ENCODE measurements around the gene CCDC107.
"Not testable (repeated sequence)": the region's sequence is repeated elsewhere in the genome, so short reads cannot be mapped to it uniquely, and the experiment has no call there.

Gene CCDC107, protein sequence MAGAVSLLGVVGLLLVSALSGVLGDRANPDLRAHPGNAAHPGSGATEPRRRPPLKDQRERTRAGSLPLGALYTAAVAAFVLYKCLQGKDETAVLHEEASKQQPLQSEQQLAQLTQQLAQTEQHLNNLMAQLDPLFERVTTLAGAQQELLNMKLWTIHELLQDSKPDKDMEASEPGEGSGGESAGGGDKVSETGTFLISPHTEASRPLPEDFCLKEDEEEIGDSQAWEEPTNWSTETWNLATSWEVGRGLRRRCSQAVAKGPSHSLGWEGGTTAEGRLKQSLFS
- total RNA-seq, result 7.1 to 15.9 (median 12.7) reads per million in 3 experiments

DNA sequence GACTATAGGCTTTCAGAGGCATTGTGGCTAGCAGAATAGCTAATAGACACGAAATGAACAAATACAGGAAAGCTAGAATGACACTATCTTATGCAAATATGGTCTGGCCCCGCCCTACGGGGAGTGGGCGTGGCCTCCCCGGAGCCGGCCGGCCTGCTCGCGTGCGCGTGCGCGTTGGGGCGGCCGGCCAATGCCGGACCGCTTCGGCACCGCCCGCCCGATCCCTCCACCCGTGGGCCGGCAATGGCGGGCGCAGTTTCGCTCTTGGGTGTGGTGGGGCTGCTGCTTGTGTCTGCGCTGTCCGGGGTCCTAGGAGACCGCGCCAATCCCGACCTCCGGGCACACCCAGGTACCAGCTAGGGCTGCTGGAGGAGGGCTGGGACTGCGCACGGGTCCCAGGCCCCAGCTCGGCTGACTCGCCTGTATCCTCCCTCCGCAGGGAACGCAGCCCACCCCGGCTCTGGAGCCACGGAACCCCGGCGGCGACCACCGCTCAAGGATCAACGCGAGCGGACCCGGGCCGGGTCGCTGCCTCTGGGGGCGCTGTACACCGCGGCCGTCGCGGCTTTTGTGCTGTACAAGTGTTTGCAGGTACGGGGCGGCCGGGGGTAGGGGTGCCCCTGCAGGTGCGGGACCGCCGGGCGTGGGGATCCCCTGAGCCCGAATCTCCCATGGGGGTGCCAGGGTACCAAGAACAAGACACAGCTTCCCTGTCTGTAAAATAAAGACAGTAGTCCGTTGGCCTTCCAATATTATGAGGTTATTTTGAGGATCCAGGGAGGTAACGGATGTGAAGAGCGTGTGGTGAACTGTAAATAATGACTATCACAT, at the start of gene CCDC107:
Gene CCDC107, plus strand, starts transcription at position 156 of the 831 bp plus-strand sequence. Its CDS starts 88 bp downstream, at position 244.
- peak; percentile 85 for DNase-seq

DNA sequence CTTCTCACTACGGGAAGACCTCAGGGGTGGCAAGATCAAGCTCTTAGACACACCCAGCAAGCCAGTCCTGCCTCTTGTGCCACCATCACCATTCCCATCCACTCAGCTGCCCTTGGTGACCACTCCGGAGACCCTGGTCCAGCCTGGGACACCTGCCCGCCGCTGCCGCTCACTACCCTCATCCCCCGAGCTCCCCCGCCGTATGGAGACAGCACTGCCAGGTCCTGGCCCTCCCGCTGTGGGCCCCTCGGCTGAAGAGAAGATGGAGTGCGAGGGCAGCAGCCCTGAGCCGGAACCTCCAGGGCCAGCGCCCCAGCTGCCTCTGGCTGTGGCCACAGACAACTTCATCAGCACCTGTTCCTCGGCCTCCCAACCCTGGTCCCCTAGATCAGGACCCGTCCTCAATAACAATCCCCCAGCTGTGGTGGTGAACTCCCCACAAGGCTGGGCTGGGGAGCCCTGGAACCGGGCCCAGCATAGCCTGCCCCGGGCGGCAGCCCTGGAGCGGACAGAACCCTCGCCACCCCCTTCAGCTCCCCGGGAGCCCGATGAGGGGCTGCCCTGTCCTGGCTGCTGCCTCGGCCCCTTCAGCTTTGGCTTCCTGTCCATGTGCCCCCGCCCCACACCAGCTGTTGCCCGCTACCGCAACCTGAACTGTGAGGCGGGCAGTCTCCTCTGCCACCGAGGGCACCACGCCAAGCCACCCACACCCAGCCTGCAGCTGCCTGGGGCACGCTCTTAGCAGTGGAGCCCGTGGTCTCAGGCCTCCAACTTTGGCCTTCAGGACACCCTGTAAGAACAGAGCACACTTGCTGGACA, 48.9 kb upstream of the CCDC107 start:
- no peak for DNase-seq

DNA sequence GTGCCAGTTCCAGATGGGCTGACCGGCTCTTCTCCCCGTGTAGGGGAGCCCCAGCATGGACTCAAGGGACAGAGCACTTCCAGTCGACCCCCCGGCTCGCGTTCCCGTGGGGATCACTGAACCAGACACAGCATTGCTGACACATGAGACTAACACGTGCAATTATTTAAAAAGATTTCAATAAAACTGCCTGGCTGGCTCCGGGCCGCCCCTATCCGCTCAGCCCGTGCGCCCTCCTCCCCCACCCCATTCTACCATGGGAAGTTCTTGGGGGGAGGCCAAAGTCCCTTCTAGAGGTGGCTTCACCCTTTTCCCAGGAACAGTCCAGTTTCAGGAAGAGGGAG, 48.3 kb upstream of the CCDC107 start:
- no peak for DNase-seq

DNA sequence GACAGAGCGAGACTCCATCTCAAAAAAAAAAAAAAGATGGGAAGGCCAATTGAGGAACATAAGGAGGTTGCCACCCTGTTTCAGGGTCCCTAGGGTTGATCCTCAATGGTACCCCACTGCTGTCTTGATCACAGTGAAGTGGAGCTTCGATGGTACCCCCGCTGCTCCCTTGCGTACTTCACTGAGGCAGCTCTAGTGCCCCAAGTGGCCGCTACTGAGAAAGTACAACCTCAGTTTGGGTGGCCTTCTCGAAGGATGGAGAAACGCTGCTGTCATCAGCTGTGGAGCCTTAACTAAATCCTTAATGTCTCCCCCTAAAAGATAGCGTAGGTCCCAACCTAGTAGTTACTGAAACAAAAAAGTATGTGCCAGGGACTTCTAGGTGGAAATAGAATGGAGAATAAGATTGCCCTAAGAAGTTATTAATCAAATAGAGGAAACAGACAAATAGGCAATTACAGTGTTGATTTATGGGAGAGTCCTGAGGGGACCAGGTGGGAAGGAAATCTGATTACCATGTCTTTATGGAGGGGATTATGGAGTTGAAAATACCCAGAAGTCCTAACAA, 46.8 kb upstream of the CCDC107 start:
- DNase-seq, result peak; percentile 31

DNA sequence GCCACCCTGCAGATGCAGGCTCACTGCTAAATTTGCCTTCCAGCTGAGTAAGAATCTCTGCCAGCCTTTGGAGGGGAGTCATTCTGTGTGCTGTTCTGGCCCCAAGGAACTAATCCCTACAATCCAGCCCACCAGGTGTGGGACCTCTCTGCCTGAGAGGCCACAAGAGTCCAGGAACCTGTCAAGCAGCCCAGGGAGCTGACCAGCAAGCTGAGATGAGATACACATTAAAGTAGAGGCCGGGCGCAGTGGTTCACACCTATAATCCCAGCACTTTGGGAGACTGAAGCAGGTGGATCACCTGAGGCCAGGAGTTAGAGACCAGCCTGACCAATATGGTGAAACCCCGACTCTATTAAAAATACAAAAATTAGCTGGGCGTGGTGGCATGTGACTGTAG, 46.0 kb upstream of the CCDC107 start:
- DNase-seq, result not testable (repeated sequence)

DNA sequence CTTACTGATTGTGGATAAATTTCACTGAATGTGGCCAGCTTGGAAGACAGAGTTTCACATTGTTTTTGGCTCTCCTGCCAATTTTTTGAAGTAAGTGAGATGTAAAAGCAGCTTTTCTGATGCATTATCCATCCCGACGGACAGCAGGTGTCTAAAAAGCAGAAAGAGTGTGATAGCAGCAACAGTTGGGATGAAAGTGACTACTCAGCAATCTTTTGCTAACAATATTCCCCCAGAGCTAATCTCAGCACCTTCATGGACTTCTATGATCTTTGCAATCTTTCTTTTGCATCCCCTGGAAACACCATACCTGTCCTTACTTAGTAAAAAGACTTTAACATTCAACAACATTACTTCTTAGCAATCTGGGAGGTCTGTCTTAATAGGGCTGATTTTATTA, 45.2 kb upstream of the CCDC107 start:
- DNase-seq, result no peak

DNA sequence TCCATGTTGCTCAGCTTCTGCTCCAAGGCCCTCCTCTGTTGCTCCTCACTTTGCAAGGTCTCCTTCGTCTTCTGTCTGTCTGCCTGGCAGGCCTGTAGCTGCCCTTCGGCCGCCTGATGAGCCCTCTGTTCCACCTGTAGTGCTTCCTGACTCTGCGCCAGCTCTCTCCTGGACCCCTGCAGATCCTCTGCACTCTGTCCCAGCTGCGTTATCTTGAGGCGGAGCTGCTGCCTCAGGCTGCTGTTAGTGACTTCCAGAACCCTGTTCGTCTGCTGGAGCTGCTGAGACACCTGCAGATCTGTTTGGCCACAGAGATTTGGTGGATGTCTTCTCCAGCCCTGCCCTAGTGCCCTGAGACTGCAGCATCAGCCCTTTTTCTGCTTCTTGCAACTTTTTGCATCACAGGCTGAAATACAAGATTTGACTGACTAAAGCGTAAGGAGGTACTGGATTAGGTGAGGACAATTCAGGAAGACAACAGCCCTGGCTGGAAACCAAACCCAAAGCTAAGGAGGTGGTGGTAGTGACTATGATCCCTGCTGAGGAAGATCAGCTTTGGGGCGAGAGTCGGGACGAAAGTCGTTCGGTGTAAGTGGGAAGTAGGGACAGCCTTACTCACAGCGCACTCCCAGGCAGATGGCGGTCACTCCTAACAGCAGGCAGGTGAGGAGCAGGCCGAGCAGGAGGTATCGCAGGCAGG, 42.0 kb upstream of the CCDC107 start:
- DNase-seq, result no peak

DNA sequence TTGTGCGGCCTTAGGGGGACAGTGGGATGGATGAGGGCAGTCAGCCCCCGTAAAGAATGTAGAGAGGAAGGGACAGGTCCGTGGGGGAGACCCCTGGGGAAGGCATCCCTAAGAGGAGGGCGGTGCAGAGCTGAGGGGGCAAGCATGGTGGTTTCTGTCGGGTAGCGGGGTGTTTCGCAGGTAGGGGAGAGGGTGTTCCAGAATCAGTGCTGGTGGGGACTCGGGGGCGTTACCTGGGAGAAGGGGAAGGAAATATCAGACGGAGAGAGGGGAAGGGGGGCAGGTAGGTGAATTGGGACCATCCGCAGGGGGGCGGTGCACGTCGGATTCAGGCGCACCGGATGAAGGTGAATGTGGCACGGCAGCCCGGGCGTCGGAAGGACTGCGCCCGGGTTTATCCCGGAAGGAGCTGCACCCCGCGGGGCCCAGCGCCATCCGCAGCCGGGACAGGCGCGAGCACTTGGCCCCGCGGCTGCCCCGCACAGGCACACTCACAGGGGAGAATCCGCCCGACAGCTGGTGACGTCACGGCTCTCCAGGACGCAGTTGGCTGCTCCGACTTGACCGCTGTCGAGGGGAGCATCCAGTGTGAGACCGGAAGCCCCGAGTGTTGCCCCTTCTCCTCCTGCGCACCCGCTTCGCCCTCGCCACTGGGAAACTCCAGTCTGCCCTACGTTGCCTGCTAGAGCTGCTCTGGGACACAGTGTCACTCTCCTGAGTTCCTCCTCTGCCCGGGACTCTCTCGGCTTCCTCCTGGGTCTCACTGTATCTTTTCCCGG, 41.2 kb upstream of the CCDC107 start:
- peak; percentile 58 for DNase-seq

DNA sequence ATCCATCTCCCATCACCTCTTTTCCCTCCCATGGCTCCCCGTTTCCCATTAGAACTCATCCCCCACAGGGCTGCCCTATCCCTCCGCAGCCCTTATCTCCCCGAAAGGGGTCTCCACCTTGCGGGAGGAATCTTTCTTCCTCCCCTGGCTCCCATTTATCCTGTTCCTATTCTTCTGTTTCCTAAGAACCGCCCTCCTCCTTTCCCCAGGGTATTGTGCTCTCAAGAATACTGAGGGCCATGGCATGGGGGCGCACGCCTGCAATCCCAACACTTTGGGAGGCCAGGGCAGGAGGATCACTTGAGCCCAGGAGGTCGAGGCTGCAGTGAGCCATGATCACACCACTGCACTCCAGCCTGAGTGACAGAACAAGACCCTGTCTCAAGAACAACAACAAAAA, 40.5 kb upstream of the CCDC107 start:
- no peak for DNase-seq

DNA sequence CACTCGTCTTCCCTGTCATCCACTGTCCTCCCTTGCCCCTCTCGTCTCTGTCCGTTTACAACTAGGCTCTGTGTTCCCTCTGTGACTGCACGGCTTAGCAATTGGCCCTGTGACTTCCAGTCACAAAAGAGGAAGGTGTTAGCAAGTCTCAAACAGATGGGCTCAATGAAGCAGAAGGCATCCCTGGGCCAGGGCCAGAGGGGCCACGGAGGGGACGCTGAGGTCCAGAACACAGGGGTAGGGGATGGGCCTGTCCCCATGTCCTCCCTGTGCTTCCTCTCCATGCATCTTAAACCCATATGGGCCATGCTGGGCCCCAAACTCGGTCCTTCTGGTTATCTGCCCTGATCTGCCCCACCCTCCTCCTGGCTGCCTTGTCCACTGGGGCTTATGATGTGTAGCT, 39.8 kb upstream of the CCDC107 start, which contains the start of gene CD72:
Gene CD72, minus strand, starts transcription at position 89 of the 403 bp plus-strand sequence. CDS start 110 bp downstream, outside the sequence.
- no peak for DNase-seq

DNA sequence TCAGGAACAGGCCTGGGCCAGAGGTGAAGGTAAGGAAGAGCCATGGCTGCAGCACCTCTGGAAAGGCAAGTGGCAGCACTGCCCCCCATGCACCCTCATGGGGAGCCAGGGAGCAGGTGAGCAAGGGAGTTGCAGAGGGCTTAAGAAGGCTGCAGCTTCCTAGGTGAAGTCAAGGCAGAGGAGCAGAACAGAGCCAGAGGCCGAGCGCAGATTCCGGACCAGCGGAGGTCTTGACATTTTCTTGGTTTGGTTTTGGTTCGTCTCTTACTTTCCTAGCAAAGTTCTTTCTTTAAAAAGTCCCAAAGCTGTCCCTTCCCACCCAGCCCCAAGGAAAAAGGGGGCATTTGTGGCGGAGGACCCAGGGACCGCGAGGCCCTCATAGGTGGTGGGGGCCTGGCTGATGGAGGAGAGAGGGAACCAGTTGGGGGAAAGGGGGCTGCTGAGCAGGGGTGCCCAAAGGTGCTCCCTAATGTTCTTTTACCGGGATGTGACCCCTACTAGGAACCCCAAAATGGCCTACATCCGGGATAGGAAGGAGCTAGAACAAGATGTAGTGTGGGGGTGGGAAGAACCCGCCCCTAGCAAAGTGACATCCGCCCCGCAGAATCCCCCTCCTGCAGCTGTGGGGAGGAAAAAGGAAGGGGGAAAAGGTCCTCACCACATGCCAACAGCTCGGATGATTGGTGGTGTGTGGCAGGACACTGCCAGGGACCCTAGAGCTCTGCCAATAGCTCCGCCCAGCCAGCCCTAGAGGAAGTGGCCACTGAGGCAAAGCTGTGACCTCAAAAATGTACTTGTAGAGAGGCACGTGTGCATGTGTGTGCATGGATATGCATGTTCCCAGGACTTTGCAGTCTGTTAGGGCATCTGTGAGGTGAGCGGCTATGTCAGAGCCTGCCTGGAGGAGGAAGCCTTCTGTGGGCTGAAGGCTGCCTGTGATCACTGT, 39.0 kb upstream of the CCDC107 start:
- DNase-seq, result peak; percentile 29

DNA sequence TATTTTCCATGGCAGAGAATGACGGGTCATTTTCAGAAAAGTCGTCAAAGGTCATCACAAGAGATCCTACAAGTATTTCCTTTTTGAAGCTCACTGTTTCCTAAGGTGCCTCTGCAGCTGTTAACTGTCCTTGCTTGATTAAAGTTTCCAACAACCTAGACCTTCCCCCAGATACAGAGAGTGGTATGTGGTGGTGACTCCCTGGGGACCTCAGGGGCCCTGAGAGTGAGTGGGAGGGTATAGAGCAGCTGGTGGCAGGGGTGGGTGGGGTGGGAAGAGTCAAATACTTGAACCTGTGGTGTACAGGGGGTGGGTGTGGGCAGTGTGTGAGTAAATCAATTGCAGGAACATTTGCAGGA, 38.3 kb upstream of the CCDC107 start:
- no peak for DNase-seq

DNA sequence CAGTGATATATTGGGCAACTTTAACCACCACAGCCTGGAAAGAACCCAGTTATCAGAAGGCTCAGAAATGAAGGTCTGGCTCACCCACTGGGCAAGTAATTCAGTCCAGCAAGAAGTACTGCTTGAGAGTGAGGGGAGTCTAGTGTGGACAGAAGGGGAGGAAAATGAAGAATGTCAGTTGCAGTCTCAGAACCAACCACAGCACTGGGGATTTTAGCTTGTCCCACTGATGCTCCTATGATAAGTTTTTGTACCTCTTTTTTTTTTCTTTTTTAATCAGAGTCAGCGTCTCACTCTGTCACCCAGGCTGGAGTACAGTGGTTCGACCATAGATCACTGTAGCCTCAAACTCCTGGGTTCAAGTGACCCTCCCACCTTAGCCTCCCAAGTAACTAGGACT, 30.5 kb upstream of the CCDC107 start:
- no peak for DNase-seq

DNA sequence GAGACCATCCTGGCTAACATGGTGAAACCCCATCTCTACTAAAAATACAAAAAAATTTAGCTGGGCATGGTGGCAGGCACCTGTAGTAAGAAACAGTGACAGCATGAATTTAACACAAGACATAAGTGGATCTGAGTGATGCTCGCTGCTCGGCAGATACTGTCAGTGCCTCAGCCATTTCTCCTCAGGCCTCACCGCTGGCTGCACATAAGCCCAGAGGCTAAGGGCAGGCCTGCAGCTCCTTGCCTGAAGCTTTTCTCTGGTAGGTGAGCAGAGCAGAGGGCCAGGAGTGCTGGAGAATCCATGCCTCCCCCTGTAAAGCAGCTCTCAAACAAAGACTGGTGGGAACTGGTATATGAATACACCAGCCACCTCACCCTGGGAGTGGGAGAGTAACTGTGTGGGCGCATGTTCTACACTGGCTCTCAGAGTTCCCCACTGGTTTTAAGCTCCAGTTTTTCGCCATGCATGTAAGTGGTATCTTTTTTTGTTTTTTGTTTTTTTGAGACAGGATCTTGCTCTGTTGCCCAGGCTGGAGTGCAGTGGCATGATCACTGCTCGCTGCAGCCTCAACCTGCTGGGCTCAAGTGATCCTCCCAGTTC, 29.6 kb upstream of the CCDC107 start:
- DNase-seq, result no peak

DNA sequence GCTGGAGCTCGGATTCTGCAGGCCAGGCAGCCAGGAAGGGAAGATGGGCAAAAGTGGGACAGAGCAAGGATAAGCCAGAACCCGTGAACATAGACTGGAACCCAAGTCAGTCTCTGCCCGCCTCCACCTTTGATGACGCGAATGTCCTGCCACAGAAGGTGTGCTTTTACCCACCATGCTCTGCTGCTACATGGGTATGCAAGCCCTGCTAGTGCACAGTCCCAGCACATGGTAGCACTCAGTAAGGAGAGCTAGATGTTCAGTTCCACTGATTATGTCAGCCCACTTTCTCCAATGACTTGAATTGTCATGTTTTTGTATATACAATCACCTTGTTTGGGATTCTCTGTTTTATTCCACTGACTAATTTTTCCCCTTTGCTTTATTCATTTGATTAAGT, 28.5 kb upstream of the CCDC107 start:
- no peak for DNase-seq

DNA sequence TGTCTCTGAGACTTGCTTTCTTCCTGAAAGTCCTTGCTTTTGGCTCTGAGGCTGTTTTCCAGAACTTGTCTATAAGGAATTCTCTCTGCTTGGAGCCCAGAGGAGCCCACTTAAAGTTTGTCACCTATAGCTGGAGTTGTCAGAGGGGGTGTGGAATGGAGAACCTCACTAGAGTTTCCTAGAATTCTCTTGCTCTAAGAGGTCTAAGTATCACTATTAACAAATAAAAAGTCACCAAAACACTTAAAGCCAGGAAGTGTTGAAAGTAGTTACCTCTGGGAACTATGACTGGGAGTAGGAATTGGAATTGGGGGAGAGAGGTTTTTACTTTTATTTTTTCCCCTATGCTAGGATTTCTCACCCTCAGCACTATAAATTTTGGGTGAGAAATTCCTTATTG, 22.4 kb upstream of the CCDC107 start:
- DNase-seq, result no peak

DNA sequence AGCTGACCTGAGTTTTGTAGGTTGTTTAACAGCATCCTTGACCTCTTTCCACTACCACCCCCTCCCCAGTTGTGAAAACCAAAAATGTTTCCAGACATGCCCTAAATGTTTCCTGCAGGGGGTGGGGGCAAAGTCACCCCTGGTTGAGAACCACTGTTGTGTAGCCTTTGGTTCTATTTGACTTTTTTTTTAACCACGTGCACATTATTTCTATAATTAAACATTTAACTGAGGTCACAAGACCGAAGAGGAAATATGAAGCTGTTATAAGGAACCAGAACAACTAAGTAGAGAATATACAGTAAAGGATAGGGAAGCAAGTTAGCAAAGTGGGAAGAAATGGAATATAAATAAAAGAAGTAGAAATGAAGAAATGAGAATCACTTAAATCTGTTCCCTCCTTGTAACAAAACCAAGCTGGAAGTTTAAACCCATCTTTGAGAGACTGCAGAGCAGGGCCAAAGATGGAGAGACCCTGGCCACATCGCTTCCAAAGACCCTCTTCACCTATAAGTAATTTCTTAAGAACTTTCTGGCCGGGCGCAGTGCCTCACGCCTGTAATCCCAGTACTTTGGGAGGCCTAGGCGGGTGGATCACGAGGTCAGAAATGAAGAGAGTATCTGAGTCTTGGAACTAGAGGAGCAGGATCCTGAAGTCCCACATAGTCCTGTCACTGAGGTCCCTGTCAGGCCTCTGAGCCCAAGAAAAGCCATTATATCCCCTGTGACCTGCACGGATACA, 21.8 kb upstream of the CCDC107 start:
- DNase-seq, result no peak

DNA sequence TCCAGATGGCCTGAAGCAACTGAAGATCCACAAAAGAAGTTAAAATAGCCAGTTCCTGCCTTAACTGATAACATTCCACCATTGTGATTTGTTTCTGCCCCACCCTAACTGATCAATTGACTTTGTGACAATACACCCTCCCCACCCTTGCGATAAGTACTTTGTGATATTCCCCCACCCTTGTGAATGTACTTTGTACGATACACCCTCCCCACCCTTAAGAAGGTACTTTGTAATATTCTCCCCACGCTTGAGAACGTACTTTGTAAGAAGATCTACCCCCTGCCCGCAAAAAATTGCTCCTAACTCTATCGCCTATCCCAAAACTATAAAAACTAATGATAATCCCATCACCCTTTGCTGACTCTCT, 21.2 kb upstream of the CCDC107 start:
- DNase-seq, result not testable (repeated sequence)

DNA sequence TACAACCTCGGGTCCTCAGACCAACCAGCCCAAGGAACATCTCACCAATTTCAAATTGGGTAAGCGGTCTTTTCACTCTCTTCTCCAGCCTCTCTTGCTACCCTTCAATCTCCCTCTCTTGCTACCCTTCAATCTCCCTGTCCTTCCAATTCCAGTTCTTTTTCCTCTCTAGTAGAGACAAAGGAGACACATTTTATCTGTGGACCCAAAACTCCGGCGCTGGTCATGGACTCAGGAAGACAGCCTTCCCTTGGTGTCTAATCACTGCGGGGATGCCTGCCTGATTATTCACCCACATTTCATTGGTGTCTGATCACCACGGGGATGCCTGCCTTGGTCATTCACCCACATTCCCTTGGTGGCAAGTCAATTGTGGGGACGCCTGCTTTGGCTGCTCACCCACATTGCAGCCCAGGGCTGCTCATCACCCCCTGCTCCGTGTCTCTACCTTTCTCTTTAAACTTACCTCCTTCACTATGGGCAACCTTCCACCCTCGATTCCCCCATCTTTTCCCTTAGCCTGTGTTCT, 20.6 kb upstream of the CCDC107 start:
- DNase-seq, result not testable (repeated sequence)
